CD4-positive, alpha-beta T cell treated with Interleukin-17A for 4 hours (primary cell): ENCODE results near the gene PHC1.

Experiments used
- DNase-seq: peaks from one replicate; pipeline ENCODE4 v3.0.0-alpha.2; 2020; ENCODE audit warnings: mixed read lengths

PHC1 gene

GRCh38 chr12:8950702-8951478, 36.6 kb downstream of the PHC1 start:
- DNase-seq, result peak; percentile 26

- peak; percentile 38 for DNase-seq
Observed at GRCh38 chr12:8951744-8952143, 37.4 kb downstream of the PHC1 start.

- peak; percentile 63 for DNase-seq
Observed at GRCh38 chr12:8953773-8954402, 39.6 kb downstream of the PHC1 start.

- DNase-seq, result no peak
Observed at GRCh38 chr12:8956073-8956472, 41.8 kb downstream of the PHC1 start.

GRCh38 chr12:8956772-8957171, 42.5 kb downstream of the PHC1 start:
- no peak for DNase-seq

GRCh38 chr12:8957561-8957960, 43.3 kb downstream of the PHC1 start:
- DNase-seq, result no peak

- DNase-seq, result no peak
Observed at GRCh38 chr12:8958066-8958465, 43.8 kb downstream of the PHC1 start.

- peak; percentile 27 for DNase-seq
Observed at GRCh38 chr12:8960176-8960575, 45.9 kb downstream of the PHC1 start.

- no peak for DNase-seq
Observed at GRCh38 chr12:8968761-8969160, 54.5 kb downstream of the PHC1 start.

GRCh38 chr12:8969861-8970411, 55.6 kb downstream of the PHC1 start:
- no peak for DNase-seq

GRCh38 chr12:8970432-8970831, 56.1 kb downstream of the PHC1 start:
- DNase-seq, result no peak

GRCh38 chr12:8980137-8980536, 65.8 kb downstream of the PHC1 start:
- DNase-seq, result no peak

GRCh38 chr12:8985213-8985754, 71.0 kb downstream of the PHC1 start:
- no peak for DNase-seq

GRCh38 chr12:8987163-8987562, 72.9 kb downstream of the PHC1 start:
- DNase-seq, result no peak

GRCh38 chr12:8987685-8988084, 73.4 kb downstream of the PHC1 start:
- DNase-seq, result no peak

GRCh38 chr12:8989413-8989812, 75.1 kb downstream of the PHC1 start, which contains the start of gene KLRG1:
TSS of gene KLRG1 (plus strand) at chr12:8989546. CDS start at chr12:8989636, 90 bp downstream.
- no peak for DNase-seq
